HEK293 (cell line): Measurements from ENCODE around the gene CDX2.

Source experiments
- HOXA7 ChIP-seq: sonication (generic); formaldehyde crosslinking; IDR thresholded peaks from 2 replicates; pipeline ENCODE4 v1.8.1; 2022; ENCODE audit warnings: missing genetic modification reagents, borderline replicate concordance
- HOXC10 ChIP-seq: sonication (generic); formaldehyde crosslinking; IDR thresholded peaks from 2 replicates; pipeline ENCODE4 v1.8.1; 2023; ENCODE audit warnings: mild to moderate bottlenecking, missing genetic modification reagents
- OSR2 ChIP-seq: fragments of 450-650 bp; formaldehyde crosslinking; IDR thresholded peaks from 2 replicates; pipeline ENCODE4 v1.5.1; 2016; ENCODE audit warnings: missing biosample characterization, missing genetic modification characterization
- SETDB1 ChIP-seq: IDR thresholded peaks from one replicate; pipeline ENCODE4 v1.6.1; 2017; ENCODE audit warnings: mild to moderate bottlenecking, low read length, moderate library complexity, mixed read lengths; ENCODE audit not compliant: insufficient read length
- TCF7L2 ChIP-seq: IDR thresholded peaks from 2 replicates; pipeline ENCODE4 v1.6.1; 2011; ENCODE audit warnings: low read depth, mild to moderate bottlenecking, inconsistent platforms, low read length, moderate library complexity, borderline replicate concordance
- TRIM28 ChIP-seq: IDR thresholded peaks from 2 replicates; pipeline ENCODE4 v1.6.1; 2011; ENCODE audit warnings: low read length, control low read depth, borderline replicate concordance
- ZFHX2 ChIP-seq: fragments of 450-650 bp; formaldehyde crosslinking; conservative IDR thresholded peaks from 2 replicates; pipeline ENCODE4 v1.5.1; 2016; ENCODE audit warnings: missing biosample characterization, missing genetic modification characterization
- ZNF214 ChIP-seq: fragments of 450-650 bp; formaldehyde crosslinking; IDR thresholded peaks from 2 replicates; pipeline ENCODE4 v1.5.1; 2017; ENCODE audit warnings: missing biosample characterization, mild to moderate bottlenecking, missing genetic modification characterization, borderline replicate concordance
- ZNF223 ChIP-seq: fragments of 450-650 bp; formaldehyde crosslinking; IDR thresholded peaks from 2 replicates; pipeline ENCODE4 v1.5.1; 2016; ENCODE audit warnings: missing biosample characterization, missing genetic modification characterization
- ZNF239 ChIP-seq: fragments of 450-650 bp; formaldehyde crosslinking; IDR thresholded peaks from 2 replicates; pipeline ENCODE4 v1.5.1; 2016; ENCODE audit warnings: missing biosample characterization, missing genetic modification characterization
- ZNF544 ChIP-seq: fragments of 450-650 bp; formaldehyde crosslinking; IDR thresholded peaks from 2 replicates; pipeline ENCODE4 v1.5.0; 2017; ENCODE audit warnings: missing biosample characterization, missing genetic modification characterization
- ZNF626 ChIP-seq: fragments of 450-650 bp; sonication (Bioruptor Pico); formaldehyde crosslinking; IDR thresholded peaks from 2 replicates; pipeline ENCODE4 v1.5.1; 2018; ENCODE audit warnings: missing biosample characterization, missing genetic modification characterization, inconsistent platforms
- ZNF707 ChIP-seq: fragments of 450-650 bp; formaldehyde crosslinking; IDR thresholded peaks from 2 replicates; pipeline ENCODE4 v1.5.1; 2016; ENCODE audit warnings: missing biosample characterization, missing genetic modification characterization
- ZSCAN23 ChIP-seq: fragments of 450-650 bp; formaldehyde crosslinking; IDR thresholded peaks from 2 replicates; pipeline ENCODE4 v1.5.1; 2016; ENCODE audit warnings: missing biosample characterization, missing genetic modification characterization
- TF ChIP-seq, protein P1 (sequence below): fragments of 450-650 bp; formaldehyde crosslinking; IDR thresholded peaks from 2 replicates; pipeline ENCODE4 v1.5.1; 2016; ENCODE audit warnings: missing biosample characterization, missing genetic modification characterization, borderline replicate concordance
- TF ChIP-seq, protein P2 (sequence below): fragments of 450-650 bp; formaldehyde crosslinking; IDR thresholded peaks from 2 replicates; pipeline ENCODE4 v1.5.1; 2016; ENCODE audit warnings: missing biosample characterization, missing genetic modification characterization
- TF ChIP-seq, protein P3 (sequence below): fragments of 450-650 bp; formaldehyde crosslinking; IDR thresholded peaks from 2 replicates; pipeline ENCODE4 v1.5.1; 2016; ENCODE audit warnings: missing biosample characterization, missing genetic modification characterization, borderline replicate concordance
- TF ChIP-seq, protein P4 (sequence below): fragments of 450-650 bp; formaldehyde crosslinking; IDR thresholded peaks from 2 replicates; pipeline ENCODE4 v1.5.1; 2016; ENCODE audit warnings: missing biosample characterization, missing genetic modification characterization, low read depth
- TF ChIP-seq, protein P5 (sequence below): fragments of 450-650 bp; formaldehyde crosslinking; IDR thresholded peaks from 2 replicates; pipeline ENCODE4 v1.5.1; 2016; ENCODE audit warnings: missing biosample characterization, missing genetic modification characterization
- TF ChIP-seq, protein P6 (sequence below): fragments of 450-650 bp; formaldehyde crosslinking; optimal IDR thresholded peaks from 2 replicates; pipeline ENCODE3; 2016; ENCODE audit warnings: missing biosample characterization, mild to moderate bottlenecking, missing genetic modification characterization

Gene CDX2

DNA sequence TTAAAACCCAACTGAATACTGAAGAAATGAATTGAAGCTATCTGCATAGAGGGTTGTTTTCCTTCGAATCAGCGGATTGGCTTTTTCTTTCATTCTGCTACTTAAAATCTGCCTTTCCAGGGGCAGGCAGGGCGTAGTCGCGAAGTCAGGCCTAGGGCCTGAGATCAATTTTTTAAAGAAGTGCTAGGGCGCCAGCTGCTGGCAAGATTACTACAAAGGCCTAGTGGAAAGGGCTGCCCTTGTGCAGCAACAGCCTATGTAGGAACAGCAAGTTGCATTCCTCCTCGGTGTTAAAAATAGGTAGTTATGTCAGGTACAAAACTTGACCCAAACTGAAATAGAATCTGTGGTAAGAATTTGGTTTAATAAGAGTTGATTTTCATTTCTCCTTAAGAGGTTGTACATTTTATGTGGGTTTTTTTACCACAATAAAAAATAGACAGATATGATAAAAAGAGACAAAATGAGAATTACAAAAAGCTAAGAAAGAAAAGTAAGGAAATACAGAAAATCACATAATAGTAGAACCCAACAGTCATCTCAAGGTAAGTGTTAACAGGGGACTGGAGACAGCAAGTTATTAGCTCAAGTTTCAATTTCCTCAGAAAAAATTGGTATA, 28.9 kb upstream of the CDX2 start (continued):
- no peak for TF ChIP-seq TRIM28
- TF ChIP-seq, protein P1, sequence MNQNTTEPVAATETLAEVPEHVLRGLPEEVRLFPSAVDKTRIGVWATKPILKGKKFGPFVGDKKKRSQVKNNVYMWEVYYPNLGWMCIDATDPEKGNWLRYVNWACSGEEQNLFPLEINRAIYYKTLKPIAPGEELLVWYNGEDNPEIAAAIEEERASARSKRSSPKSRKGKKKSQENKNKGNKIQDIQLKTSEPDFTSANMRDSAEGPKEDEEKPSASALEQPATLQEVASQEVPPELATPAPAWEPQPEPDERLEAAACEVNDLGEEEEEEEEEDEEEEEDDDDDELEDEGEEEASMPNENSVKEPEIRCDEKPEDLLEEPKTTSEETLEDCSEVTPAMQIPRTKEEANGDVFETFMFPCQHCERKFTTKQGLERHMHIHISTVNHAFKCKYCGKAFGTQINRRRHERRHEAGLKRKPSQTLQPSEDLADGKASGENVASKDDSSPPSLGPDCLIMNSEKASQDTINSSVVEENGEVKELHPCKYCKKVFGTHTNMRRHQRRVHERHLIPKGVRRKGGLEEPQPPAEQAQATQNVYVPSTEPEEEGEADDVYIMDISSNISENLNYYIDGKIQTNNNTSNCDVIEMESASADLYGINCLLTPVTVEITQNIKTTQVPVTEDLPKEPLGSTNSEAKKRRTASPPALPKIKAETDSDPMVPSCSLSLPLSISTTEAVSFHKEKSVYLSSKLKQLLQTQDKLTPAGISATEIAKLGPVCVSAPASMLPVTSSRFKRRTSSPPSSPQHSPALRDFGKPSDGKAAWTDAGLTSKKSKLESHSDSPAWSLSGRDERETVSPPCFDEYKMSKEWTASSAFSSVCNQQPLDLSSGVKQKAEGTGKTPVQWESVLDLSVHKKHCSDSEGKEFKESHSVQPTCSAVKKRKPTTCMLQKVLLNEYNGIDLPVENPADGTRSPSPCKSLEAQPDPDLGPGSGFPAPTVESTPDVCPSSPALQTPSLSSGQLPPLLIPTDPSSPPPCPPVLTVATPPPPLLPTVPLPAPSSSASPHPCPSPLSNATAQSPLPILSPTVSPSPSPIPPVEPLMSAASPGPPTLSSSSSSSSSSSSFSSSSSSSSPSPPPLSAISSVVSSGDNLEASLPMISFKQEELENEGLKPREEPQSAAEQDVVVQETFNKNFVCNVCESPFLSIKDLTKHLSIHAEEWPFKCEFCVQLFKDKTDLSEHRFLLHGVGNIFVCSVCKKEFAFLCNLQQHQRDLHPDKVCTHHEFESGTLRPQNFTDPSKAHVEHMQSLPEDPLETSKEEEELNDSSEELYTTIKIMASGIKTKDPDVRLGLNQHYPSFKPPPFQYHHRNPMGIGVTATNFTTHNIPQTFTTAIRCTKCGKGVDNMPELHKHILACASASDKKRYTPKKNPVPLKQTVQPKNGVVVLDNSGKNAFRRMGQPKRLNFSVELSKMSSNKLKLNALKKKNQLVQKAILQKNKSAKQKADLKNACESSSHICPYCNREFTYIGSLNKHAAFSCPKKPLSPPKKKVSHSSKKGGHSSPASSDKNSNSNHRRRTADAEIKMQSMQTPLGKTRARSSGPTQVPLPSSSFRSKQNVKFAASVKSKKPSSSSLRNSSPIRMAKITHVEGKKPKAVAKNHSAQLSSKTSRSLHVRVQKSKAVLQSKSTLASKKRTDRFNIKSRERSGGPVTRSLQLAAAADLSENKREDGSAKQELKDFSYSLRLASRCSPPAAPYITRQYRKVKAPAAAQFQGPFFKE (tag by site-specific recombination), result no peak
- no peak for TF ChIP-seq ZNF214 (tag by site-specific recombination)
- no peak for TF ChIP-seq HOXC10 (CRISPR knock-in tag)
- no peak for TF ChIP-seq SETDB1
- TF ChIP-seq OSR2 (tag by site-specific recombination), result no peak
- TF ChIP-seq, protein P2, sequence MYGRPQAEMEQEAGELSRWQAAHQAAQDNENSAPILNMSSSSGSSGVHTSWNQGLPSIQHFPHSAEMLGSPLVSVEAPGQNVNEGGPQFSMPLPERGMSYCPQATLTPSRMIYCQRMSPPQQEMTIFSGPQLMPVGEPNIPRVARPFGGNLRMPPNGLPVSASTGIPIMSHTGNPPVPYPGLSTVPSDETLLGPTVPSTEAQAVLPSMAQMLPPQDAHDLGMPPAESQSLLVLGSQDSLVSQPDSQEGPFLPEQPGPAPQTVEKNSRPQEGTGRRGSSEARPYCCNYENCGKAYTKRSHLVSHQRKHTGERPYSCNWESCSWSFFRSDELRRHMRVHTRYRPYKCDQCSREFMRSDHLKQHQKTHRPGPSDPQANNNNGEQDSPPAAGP (tag by site-specific recombination), result no peak
- no peak for TF ChIP-seq HOXA7 (CRISPR knock-in tag)
- TF ChIP-seq ZNF239, result no peak
- TF ChIP-seq ZNF707 (tag by site-specific recombination), result no peak
- no peak for TF ChIP-seq ZNF223 (tag by site-specific recombination)
- TF ChIP-seq, protein P3, sequence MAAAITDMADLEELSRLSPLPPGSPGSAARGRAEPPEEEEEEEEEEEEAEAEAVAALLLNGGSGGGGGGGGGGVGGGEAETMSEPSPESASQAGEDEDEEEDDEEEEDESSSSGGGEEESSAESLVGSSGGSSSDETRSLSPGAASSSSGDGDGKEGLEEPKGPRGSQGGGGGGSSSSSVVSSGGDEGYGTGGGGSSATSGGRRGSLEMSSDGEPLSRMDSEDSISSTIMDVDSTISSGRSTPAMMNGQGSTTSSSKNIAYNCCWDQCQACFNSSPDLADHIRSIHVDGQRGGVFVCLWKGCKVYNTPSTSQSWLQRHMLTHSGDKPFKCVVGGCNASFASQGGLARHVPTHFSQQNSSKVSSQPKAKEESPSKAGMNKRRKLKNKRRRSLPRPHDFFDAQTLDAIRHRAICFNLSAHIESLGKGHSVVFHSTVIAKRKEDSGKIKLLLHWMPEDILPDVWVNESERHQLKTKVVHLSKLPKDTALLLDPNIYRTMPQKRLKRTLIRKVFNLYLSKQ, result no peak
- TF ChIP-seq, protein P4, sequence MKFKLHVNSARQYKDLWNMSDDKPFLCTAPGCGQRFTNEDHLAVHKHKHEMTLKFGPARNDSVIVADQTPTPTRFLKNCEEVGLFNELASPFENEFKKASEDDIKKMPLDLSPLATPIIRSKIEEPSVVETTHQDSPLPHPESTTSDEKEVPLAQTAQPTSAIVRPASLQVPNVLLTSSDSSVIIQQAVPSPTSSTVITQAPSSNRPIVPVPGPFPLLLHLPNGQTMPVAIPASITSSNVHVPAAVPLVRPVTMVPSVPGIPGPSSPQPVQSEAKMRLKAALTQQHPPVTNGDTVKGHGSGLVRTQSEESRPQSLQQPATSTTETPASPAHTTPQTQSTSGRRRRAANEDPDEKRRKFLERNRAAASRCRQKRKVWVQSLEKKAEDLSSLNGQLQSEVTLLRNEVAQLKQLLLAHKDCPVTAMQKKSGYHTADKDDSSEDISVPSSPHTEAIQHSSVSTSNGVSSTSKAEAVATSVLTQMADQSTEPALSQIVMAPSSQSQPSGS, result no peak
- TF ChIP-seq ZNF626, result no peak
- TF ChIP-seq ZFHX2 (tag by site-specific recombination), result no peak
- no peak for TF ChIP-seq ZNF544 (tag by site-specific recombination)
- TF ChIP-seq, protein P5, sequence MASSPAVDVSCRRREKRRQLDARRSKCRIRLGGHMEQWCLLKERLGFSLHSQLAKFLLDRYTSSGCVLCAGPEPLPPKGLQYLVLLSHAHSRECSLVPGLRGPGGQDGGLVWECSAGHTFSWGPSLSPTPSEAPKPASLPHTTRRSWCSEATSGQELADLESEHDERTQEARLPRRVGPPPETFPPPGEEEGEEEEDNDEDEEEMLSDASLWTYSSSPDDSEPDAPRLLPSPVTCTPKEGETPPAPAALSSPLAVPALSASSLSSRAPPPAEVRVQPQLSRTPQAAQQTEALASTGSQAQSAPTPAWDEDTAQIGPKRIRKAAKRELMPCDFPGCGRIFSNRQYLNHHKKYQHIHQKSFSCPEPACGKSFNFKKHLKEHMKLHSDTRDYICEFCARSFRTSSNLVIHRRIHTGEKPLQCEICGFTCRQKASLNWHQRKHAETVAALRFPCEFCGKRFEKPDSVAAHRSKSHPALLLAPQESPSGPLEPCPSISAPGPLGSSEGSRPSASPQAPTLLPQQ (tag by site-specific recombination), result no peak
- no peak for TF ChIP-seq ZSCAN23 (tag by site-specific recombination)
- no peak for TF ChIP-seq TCF7L2
- TF ChIP-seq, protein P6, sequence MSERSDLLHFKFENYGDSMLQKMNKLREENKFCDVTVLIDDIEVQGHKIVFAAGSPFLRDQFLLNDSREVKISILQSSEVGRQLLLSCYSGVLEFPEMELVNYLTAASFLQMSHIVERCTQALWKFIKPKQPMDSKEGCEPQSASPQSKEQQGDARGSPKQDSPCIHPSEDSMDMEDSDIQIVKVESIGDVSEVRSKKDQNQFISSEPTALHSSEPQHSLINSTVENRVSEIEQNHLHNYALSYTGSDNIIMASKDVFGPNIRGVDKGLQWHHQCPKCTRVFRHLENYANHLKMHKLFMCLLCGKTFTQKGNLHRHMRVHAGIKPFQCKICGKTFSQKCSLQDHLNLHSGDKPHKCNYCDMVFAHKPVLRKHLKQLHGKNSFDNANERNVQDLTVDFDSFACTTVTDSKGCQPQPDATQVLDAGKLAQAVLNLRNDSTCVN (tag by site-specific recombination), result no peak
